ENCODE results near the gene CNKSR2. TPM values are rescaled to one million over a fixed set of nuclear protein-coding genes. Genes with fewer than 3 reads are reported as not detected.

The CNKSR2 gene
- total RNA-seq, result 1 to 10 TPM in 1 of 2 donors, not detected in 1; 1.7 TPM

- TF ChIP-seq CTCF (IDR thresholded peaks at IDR 0.05), result no peak
- Histone ChIP-seq H3K9me3 (no peaks in the 10 kb centered on the region), H3K27ac (no peak within 1 kb of the TSS), H3K27me3 (no peaks in the 10 kb centered on the region), H3K4me1 (peaks cover 0 to 5% of the 10 kb centered on the region in 2 donors), H3K4me3 (peak within 1 kb of the TSS; percentile 36 to 52), H3K36me3 (no peaks in the 10 kb centered on the region)
- DNase-seq (ENCODE audit: low spot score), result no peak
These were observed at the start of gene CNKSR2 for GRCh38 chrX:21374163-21374993. Gene CNKSR2, plus strand, starts transcription at chrX:21374418. Its CDS starts 480 bp downstream, at chrX:21374898.

GRCh38 chrX:21354725-21355124, 19.5 kb upstream of the CNKSR2 start:
- no peaks in the 10 kb centered on the region for H3K36me3 ChIP-seq
- H3K9me3 ChIP-seq, result peaks cover 0 to 31% of the 10 kb centered on the region in 2 donors
- no peak for TF ChIP-seq CTCF (IDR thresholded peaks at IDR 0.05)
- no peaks in the 10 kb centered on the region for H3K27me3 ChIP-seq
- no peaks in the 10 kb centered on the region for H3K4me1 ChIP-seq
- no peak for DNase-seq (ENCODE audit: low spot score)
- H3K4me3 ChIP-seq, result no peak overlapping the region
- no peak overlapping the region for H3K27ac ChIP-seq

- Histone ChIP-seq H3K4me3 (no peak overlapping the region), H3K27ac (no peak overlapping the region), H3K27me3 (no peaks in the 10 kb centered on the region), H3K4me1 (no peaks in the 10 kb centered on the region), H3K9me3 (peaks cover 0 to 20% of the 10 kb centered on the region in 2 donors), H3K36me3 (no peaks in the 10 kb centered on the region)
- TF ChIP-seq CTCF (IDR thresholded peaks at IDR 0.05), result no peak
- no peak for DNase-seq (ENCODE audit: low spot score)
These were observed 18.4 kb upstream of the CNKSR2 start for GRCh38 chrX:21355831-21356230.

GRCh38 chrX:21369613-21370012, 4.6 kb upstream of the CNKSR2 start:
- H3K27ac ChIP-seq, result no peak overlapping the region
- no peaks in the 10 kb centered on the region for H3K4me1 ChIP-seq
- no peak for DNase-seq (ENCODE audit: low spot score)
- no peaks in the 10 kb centered on the region for H3K36me3 ChIP-seq
- TF ChIP-seq CTCF (IDR thresholded peaks at IDR 0.05), result no peak
- peaks cover 0 to 6% of the 10 kb centered on the region in 2 donors for H3K9me3 ChIP-seq
- H3K4me3 ChIP-seq, result no peak overlapping the region
- no peaks in the 10 kb centered on the region for H3K27me3 ChIP-seq

GRCh38 chrX:21373001-21373400, 1.2 kb upstream of the CNKSR2 start:
- no peaks in the 10 kb centered on the region for H3K36me3 ChIP-seq
- no peak overlapping the region for H3K27ac ChIP-seq
- no peak for TF ChIP-seq CTCF (IDR thresholded peaks at IDR 0.05)
- no peaks in the 10 kb centered on the region for H3K27me3 ChIP-seq
- no peaks in the 10 kb centered on the region for H3K9me3 ChIP-seq
- no peak overlapping the region for H3K4me3 ChIP-seq
- H3K4me1 ChIP-seq, result peaks cover 0 to 5% of the 10 kb centered on the region in 2 donors
- DNase-seq (ENCODE audit: low spot score), result no peak

Measured in right atrium auricular region (tissue), 2 donors.